HG02642 (cell line): ENCODE measurements around the gene FOXJ1.

ENCODE experiments used
- ATAC-seq: cut with Tn5 transposase; IDR thresholded peaks from one replicate; pipeline ENCODE4 v1.9.1; 2021; ENCODE audit warnings: mild to moderate bottlenecking; ENCODE audit not compliant: unreplicated experiment, poor library complexity

FOXJ1 gene

DNA sequence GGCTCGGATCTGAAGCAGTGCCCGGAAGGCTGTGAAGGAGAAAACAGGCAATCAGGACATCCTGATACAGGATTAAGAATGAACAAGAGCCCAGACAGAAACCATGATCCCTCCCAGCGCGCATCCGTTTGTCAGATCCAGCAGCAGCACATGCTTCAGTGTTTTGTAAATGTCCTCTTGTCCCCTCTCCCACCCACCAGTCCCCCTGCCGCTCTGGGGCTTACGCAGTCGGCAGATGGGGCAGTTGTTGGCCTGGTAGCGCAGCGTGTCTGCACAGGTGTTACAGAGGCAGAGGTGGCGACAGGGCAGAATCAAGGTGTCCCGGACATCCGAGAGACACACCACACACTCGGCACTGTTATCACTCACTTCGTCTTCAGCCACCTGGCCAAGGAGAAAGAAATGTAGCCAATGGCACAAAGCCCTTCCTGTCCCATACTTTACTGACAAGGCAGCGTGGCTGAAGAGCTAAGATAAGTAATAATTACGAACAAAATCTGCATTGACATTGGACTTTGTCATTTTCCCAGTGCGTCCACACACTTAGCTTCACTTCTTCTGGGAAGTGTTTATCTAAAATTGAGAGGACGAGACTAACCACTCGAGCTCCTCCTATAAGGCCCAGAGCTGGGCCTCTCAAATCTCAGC is 20.7 kb upstream of the FOXJ1 start:
- ATAC-seq, result no peak

DNA sequence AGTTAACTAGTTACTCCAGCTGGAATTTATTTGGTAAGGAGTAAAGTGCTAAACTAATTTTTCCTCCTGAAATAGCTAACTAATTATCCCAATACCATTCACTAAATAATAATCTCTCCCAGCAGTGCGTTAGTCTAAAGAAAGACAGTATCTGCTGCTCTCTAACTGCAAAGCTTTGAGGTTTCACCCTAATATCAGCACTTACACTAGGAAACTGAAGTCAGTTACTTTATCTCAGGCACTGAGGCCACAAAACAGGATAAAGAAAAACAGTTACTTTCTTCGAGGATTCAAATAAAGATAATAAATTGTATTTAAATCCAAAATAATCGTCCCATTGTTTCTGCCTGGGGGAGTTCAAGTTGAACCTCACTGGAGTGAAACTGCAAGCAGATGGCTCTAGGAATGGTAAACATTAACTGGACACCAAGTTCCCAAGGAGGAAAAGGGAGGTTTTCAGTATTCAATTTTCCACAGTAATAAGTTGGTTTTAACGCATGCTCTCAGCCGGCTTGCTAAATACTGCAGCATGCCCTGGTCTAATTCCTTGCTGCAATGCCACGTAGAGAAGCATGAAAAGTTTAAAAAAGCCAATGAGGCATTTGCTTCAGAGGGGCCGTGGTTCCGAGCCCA is 20.0 kb upstream of the FOXJ1 start:
- no peak for ATAC-seq

DNA sequence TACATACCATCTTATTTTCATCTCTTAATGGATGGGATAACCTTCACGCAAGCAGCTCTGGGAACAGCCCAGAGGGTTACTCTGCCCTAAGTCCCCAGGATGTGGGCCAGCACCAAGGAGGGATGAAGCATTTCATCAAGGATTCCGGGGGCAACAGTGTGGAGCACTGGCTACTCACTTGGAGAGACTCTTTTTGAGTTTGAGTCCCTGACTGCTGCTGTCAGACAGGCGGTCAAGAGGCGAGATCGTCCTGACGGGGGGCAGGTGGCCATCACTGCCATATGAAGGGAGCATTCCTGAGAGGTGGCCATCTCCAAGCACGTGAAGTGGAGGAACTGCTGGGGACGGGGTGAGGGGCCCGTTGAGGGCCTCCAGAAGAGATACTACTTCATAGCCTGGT is 18.1 kb upstream of the FOXJ1 start:
- no peak for ATAC-seq

DNA sequence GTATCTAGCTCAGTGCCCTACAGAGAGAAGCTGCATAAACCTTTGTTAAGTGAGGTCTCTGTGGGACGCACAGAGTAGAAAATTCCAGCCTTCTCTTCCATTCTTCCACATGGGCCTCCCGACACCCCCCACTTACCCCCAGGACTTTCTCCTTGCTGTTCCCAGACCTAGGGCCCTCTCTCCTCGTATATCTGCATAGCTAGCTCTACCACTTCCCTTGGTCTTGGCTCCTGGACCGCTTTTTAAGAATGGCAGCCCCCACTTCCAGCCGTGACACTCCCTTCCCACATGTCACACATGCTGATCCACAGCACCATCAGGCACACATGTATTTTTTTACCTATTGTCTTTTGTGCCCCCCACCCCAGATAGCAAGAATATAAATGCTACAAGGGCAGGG is 16.7 kb upstream of the FOXJ1 start:
- ATAC-seq, result no peak

DNA sequence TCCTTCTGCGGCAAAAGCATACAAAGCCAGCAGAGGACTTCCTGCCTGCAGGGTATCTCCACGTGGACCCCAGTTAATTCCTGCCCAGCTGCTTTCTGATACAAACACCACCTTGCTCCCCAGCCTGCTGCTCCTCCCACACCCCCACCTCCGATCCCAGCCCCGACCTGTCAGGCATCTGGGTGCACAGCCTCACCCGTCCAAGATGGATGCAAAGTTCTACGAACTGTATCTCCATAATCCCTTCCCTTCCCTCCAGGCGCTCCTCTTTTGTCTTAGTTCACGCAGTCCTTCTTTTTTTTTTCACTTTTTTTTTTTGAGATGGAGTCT is 15.6 kb upstream of the FOXJ1 start:
- no peak for ATAC-seq

DNA sequence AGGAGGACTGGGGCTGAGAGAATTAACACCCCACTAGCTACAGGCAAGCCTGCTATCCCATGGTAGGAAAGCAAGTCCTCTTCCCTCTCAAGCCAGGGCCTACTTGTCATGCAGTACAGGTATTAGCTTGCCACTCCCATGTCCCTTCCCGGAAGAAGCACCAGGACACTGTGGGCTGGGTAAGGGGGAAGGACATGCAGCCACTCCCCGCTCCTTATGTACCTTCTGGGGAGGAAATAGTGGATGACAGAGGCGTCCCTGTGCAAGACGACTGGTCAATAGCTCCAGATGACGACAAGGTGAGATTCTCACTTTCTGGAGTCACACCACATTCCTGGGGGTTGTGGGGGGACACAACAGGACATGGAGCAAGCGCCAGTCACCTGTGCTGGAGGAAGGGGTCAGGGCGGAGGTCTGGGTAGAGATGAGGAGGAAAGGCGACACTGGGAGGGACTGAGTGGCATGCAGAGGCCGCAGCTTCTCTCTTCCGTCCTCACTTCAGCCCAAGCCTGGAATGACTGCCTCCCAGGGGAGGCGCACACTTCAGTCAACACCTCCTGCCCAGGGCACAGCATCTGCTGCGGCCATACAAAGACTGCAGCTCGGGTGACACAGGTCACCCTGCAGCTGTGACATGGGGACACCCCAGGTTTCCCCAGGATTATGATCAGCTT is 15.1 kb upstream of the FOXJ1 start:
- no peak for ATAC-seq

DNA sequence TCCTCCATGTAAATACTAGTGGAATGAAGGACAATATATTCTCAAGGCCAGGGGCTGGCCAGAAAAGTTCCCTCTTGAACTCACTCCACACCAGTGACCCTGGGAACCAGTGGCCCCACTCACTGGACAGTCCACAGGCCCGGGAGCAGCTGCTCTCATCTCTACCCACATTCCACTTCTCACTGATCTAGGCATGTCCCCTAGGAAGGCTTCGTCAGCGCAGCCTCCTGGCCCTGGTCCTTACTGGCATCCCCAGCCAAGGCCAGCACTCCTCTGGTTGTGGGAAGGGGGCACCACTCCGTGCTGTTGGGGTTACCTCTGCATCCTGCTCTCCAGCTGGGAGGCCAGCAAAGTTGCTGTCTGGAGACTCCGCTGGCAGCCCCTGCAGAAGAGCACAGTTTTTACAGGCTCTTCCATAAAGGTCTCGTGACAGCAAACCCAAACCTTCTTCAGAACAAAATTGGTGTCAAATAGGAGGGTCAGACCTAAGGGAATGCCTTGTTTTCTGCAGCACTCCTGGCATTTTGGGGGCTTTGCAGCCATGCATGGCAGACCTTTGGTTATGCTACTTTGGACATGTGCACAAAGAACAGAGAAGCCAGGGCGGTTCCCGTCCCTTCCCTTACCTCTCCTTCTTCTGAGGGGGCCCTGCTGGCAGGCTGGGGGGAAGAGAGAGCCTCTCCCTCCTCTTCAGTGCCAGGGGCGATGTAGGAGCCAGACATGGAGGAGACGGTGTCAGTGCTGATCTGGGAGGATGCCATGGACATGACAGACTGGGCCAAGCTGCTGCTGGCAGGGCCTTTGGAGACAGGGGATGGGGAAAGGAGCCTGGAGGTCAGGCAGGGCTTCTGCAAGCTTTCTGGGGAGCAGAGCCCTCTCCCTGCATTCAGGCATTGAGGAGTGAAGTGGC is 14.1 kb upstream of the FOXJ1 start:
- ATAC-seq, result no peak

DNA sequence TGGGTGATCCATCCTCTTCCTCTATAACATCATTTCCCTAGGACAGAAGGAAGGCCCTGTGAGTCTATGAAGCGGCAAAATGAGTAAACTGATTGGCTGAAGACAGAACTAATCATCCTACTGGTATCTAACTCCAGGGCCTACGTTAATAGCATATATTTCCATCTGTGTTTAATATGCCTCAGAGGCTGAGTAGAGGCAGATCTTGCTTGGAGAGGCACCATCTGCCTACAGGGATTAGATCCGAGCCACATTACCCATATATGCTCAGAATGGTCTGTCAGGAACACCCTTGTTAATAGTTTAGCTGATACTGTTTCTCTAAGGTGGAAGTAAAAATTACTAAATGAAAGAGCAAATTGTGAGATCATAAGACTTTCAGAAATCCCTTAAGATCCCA is 13.2 kb upstream of the FOXJ1 start:
- no peak for ATAC-seq

DNA sequence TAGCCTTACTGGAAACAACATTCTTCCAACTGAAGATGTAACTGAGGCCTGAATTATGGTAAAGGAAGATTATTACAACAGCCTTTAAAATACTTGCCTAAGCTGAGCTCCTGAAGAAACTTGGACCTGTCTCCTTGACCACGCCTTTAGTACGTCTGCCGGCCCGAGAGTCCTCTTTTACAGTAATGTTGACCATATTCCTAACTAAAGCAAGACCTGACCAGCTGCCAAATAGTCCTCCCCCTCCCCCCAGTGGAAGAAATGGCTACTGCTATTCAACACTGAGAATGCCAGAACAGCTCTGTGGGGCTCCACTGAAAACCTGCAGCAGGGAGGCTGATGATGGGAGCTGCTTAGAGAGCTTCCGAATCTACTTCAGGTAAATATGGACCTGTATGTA is 12.6 kb upstream of the FOXJ1 start:
- no peak for ATAC-seq

DNA sequence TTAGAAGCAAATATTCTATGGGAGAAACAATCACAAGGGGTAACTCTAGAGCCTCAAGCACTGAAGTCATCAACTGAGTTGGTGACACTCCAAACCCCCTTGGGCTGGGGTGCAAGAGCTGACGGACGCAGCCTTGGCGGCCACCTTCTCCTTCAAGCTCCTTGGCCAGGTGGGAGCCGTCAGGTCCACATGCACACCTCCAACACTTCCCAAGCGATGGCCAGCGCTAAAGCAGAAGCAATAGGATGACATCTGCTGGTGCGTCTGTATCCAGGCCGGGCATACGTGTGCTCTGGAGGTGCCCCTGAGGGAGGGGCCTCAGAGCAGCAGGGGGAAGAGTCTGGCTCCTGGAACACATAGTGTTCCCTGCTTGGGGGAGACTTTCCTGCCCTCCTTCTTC is 12.2 kb upstream of the FOXJ1 start:
- no peak for ATAC-seq

DNA sequence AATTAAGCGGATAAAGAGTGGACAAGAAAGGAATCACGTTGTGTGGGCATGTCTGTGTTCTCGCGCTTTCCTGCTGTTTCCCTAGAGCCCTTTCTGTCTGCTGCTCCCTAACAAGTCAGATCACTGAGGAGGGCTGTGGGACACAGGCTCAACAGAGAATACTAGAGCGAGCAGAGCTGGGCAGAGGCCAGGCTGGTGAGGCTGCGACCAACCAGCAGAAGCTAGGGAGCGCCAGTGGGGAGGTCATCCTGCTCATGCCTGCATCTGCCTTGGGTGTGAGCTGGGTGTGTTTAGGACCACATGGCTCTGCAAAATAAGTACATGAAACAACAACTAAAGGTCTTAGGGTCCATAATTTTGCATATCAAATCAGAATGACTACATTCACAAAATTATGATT is 11.5 kb upstream of the FOXJ1 start:
- no peak for ATAC-seq

DNA sequence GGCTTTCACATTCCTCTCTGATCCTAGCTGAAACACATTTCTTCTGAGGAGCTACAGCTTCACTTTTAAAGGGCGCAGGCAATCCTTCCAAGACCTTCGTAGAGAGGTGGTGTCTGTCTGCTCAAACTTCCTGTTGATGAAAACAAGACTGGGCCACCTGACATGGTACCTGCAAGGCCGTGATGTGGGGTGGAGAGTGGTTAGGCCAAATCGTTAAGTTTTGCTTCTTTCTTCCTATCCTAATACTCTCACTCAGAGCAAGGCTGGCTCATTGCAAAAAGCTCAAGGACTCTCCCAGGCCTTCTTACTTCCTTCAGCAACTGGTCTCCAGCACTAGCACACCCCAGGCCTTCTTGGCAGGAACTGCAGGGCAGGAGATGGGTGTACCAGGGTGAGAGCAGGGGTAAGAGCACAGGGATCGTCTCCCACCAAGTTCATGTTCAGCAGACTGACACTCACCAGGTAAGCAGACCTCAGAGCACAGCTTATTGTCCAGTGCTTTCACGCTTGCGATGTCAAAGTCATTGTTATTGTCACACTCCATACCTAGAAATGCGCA is 10.9 kb upstream of the FOXJ1 start:
- no peak for ATAC-seq

DNA sequence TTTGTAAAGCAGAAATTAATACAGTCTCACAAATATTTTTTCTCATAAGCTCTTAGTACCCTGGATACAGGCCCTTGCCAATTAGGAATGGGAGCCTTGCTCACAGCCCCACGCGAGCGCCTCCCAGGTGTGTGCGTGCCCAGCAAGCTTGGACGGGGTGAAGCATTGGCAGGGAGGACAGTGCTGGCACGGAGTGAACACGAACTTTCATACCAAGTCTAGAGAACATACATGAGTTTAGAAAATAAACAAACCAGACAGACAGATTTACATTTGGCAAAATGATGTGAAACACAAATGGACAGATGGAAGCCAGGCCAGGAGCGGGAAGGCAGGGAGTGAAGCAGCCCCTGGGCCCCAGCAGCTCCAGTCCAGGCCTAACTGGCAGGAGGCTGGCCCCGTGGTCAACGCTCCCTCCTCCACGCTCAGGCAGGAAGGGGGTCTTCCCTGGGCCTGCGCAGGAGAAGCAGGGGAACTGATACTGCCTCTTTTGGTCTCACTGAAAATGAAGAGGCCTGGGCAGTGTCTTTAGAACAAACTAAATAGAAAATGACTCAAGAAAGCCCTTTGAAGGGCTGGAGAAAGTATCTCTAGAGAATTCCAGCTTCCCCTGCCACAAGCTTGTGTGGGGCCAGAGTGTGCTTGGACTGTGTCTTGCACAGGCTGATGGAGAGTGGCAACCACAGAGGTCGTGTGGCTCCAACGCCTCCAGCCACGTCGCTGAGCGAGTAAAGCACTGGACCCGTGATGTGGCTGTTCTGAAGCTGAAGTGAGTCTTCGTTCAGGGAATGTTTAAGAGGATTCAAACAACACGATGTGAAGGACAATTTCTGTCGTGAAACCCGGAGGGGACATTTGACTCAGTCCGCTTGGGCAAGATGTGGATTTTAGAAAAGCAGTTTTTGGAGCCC is 9.9 kb upstream of the FOXJ1 start:
- ATAC-seq, result no peak

DNA sequence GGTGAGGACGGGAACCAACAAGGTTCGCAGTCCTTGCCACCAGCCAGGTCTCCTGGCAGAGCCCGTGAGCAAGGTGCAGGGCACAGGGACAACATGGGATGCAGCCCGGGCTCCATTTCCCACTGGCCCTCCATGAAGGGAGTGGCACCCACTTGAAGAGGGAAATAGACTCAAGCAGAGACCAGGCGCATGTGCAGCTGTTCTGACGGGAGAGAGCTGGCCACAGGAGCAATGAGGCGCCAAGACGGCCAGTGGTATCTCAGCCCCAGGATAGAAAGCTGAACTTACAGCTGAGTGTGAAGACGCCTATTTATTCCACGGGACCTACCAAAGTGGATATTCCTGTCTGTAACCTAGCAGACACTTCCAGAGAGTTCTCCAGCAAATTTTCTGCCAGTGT is 8.2 kb upstream of the FOXJ1 start:
- no peak for ATAC-seq

DNA sequence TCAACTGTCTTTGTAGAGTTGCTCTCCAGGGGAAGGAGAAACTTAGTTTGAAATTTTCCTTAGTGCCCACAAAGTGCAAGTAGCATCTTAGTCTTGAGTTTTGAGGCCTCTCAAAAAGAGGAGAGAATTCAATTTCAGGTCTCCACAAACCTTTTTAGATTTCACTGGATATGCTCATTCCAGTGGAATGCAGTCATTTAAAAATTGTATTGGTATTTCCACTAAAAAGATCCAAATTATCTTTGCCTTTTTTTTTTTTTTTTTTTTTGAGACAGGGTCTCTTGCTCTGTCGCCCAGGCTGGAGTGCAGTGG is 6.9 kb upstream of the FOXJ1 start:
- no peak for ATAC-seq

DNA sequence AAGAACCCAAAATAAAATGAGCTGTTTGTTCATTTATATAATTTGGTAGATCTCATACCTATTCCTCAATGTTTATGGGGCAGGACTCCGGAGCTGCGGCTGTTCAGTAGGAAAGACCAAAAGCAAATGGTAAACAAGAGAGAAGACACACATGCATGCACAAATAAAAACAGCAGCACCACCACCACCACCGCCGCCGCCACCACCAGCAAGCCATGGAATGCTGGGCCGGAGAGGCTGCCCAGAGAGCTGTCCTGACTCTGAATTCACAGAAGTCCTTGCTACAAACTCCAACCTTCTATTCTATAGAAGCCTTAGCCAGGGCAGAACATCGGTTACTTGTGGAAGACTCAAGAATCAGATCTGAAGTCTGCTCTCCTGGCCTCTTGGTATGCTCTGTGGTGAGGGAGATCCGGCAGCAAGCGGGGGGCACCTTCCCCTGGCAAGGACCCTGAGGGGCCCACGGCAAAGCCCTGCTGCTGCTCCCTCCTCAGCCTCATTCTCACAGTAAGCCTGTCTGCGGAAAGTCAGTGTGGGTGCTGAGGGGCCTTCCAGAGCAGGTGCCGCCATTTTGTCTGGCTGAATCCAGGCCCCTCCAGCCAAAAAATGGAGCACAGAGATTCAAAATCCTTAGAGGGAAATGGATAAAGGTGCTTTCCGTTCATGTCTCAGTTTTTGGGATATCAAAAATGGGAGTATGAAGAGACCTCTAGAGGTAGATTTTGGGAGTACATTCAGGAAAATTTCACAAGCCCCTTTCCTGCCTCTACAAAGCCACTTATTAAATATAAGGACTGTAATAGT is 6.4 kb upstream of the FOXJ1 start:
- no peak for ATAC-seq

DNA sequence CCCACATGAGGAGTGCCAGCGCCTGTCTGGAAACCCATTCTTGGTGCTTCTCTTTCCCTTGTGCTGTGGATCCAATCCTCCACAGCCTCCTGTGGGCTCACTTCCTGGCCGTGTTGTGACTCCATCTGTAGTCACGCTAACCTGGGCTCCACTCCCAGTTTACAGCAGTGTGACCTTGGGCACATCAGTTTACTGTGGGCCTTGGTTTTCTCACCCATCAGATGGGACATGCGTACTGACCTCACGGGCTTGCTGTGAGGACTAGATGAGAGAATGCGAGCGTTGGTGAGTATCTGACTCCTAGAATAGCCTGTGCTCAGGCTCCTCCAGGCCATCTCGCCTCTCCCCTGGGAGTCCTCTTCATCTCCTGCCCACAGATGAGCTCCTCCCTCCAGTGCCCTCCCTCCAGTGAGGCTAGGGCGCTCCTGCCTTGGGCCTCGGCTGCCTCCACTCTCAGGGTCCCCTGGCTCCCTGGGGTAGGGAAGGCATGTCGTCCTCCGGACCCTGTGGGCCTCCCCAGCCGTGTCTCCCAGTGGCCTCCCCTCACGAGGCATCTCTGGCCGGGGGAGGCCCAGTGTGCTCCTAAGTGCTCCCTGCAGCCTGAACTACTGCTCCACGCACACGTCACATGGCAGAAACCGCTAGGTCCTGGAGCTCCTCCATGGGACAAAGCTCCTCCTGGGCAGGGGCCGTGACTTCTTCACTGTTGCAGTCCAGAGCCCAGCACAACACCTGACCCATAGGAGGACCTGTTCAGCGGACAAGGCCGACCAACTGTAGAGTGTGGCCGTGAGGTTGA is 5.2 kb upstream of the FOXJ1 start:
- no peak for ATAC-seq
